ENCODE measurements around the gene CLMP. TPM values are rescaled to one million over a fixed set of nuclear protein-coding genes. Genes with fewer than 3 reads are reported as not detected.

The CLMP gene
- total and polyA plus RNA-seq, 2 donors (not counting 3 experiments of a cell fraction or from before 2014, with no cell fraction given) = 0.03 to 0.18 TPM

GRCh38 chr11:123132881-123133280 is 62.2 kb downstream of the CLMP start:
- ChIA-PET CTCF (interaction anchor here (1.1 kb wide), 1 partner anchor 85 kb away, joined by 3 read pairs; no protein-coding TSS in a partner anchor), POLR2A (no interaction called here)
- intact Hi-C loops (cut with micrococcal nuclease) = no loop called here
- dilution Hi-C loops (cut with MboI; ENCODE audit: extremely low pct_ligation_motif_present, low sequenced_read_pairs) = no loop called here
- TF ChIP-seq POLR2A (IDR thresholded peaks at IDR 0.05; ENCODE audit: low read depth, low read length) = no peak
- no peak for TF ChIP-seq CTCF (IDR thresholded peaks at IDR 0.05; ENCODE audit: extremely low read depth in 1 of 2, insufficient read depth in 1 of 2, low read depth in 1 of 2, low read length in 2 of 2)
- no peak for TF ChIP-seq MAX (IDR thresholded peaks at IDR 0.05; ENCODE audit: insufficient read depth, insufficient read length)
- no peak for TF ChIP-seq GATA2 (IDR thresholded peaks at IDR 0.05; ENCODE audit: insufficient read depth, insufficient read length, low read depth, low read length)
- TF ChIP-seq FOS (IDR thresholded peaks at IDR 0.05; ENCODE audit: borderline replicate concordance, insufficient read depth, low read length) = no peak
- TF ChIP-seq EZH2 (IDR thresholded peaks at IDR 0.05; ENCODE audit: borderline replicate concordance, low read depth, low read length, severe bottlenecking) = no peak
- TF ChIP-seq MYC (IDR thresholded peaks at IDR 0.05; ENCODE audit: low read depth, low read length) = no peak
- no peak for TF ChIP-seq JUN (IDR thresholded peaks at IDR 0.05; ENCODE audit: borderline replicate concordance, insufficient read depth, insufficient read length, low read depth)
- no peak for TF ChIP-seq POLR2AphosphoS5 (IDR thresholded peaks at IDR 0.05; ENCODE audit: insufficient read depth, low read depth, low read length)
- Histone ChIP-seq H3K9me1 (replicated peaks; ENCODE audit: control insufficient read depth, extremely low read depth, insufficient read depth, low read length) (no peaks in the 10 kb centered on the region), H3K27ac (ENCODE audit: insufficient read depth, low read depth, low read length) (no peak overlapping the region), H3K9me3 (replicated peaks; ENCODE audit: control insufficient read depth, insufficient read depth, low read length) (no peaks in the 10 kb centered on the region), H3K4me2 (ENCODE audit: insufficient read depth, low read length) (no peak overlapping the region), H3K36me3 (ENCODE audit: control insufficient read depth in 2 of 2, extremely low read depth in 1 of 2, insufficient read depth in 2 of 2, low read length in 2 of 2) (no peaks in the 10 kb centered on the region), H3K27me3 (ENCODE audit: control insufficient read depth in 2 of 2, insufficient read depth in 2 of 2, low read length in 2 of 2) (no peaks in the 10 kb centered on the region), H3K4me1 (ENCODE audit: control insufficient read depth, extremely low read depth, insufficient read depth, low read length) (peaks cover 8% of the 10 kb centered on the region), H2AFZ (ENCODE audit: low read depth, low read length) (no peak overlapping the region), H4K20me1 (replicated peaks; ENCODE audit: control insufficient read depth, extremely low read depth, insufficient read depth, low read length) (no peaks in the 10 kb centered on the region), H3K9ac (replicated peaks; ENCODE audit: extremely low read depth, insufficient read depth, low read length) (no peak overlapping the region), H3K79me2 (ENCODE audit: control insufficient read depth, insufficient read depth, low read length) (no peaks in the 10 kb centered on the region), H3K4me3 (replicated peaks in 1 of 3; ENCODE audit: insufficient read depth in 1 of 3, low read depth in 1 of 3, low read length in 3 of 3) (no peak overlapping the region)
- DNase-seq (ENCODE audit: low read depth, low spot score) (no peak), FAIRE-seq (peak; percentile 38)
- BruUV-seq (replicated peaks) = no TSS peak
